ENCODE results near the gene IL25. TPM values are rescaled to one million over a fixed set of nuclear protein-coding genes. Genes with fewer than 3 reads are reported as not detected.

IL25 gene
- total and polyA plus RNA-seq, 4 donors = not detected

GRCh38 chr14:23345987-23346692 is 26.5 kb upstream of the IL25 start:
- Histone ChIP-seq H3K4me1 (ENCODE audit: control insufficient read depth in 5 of 5, insufficient read depth in 5 of 5, low read length in 5 of 5) (no peaks in the 10 kb centered on the region), H3K9me3 (ENCODE audit: control insufficient read depth in 4 of 4, insufficient read depth in 3 of 4, low read length in 3 of 4) (no peaks in the 10 kb centered on the region), H3K9ac (ENCODE audit: insufficient read depth in 1 of 2, low read length in 2 of 2) (no peak overlapping the region), H3K36me3 (ENCODE audit: control insufficient read depth in 4 of 4, insufficient read depth in 4 of 4, low read length in 4 of 4) (peaks cover 0 to 2% (median under 1%) of the 10 kb centered on the region in 4 donors), H3K27ac (ENCODE audit: low read depth in 1 of 2, low read length in 1 of 2) (no peak overlapping the region), H3K27me3 (ENCODE audit: control insufficient read depth in 3 of 3, insufficient read depth in 3 of 3, low read length in 2 of 3) (no peaks in the 10 kb centered on the region), H3K4me3 (no peak overlapping the region)
- no peak for TF ChIP-seq CTCF (IDR thresholded peaks at IDR 0.05; ENCODE audit: control extremely low read depth, extremely low read depth)
- no peak for DNase-seq
- no peak for ATAC-seq (ENCODE audit: insufficient read depth, low FRiP score)
- 86 to 90% methylated on average over 13 of the region's 13 CpGs for WGBS, 2 donors

GRCh38 chr14:23346693-23347405 is 25.8 kb upstream of the IL25 start:
- Histone ChIP-seq H3K27ac (ENCODE audit: low read depth in 1 of 2, low read length in 1 of 2) (no peak overlapping the region), H3K9me3 (ENCODE audit: control insufficient read depth in 4 of 4, insufficient read depth in 3 of 4, low read length in 3 of 4) (no peaks in the 10 kb centered on the region), H3K9ac (ENCODE audit: insufficient read depth in 1 of 2, low read length in 2 of 2) (no peak overlapping the region), H3K36me3 (ENCODE audit: control insufficient read depth in 4 of 4, insufficient read depth in 4 of 4, low read length in 4 of 4) (peaks cover 0 to 4% (median under 1%) of the 10 kb centered on the region in 4 donors), H3K4me3 (no peak overlapping the region), H3K27me3 (ENCODE audit: control insufficient read depth in 3 of 3, insufficient read depth in 3 of 3, low read length in 2 of 3) (no peaks in the 10 kb centered on the region), H3K4me1 (ENCODE audit: control insufficient read depth in 5 of 5, insufficient read depth in 5 of 5, low read length in 5 of 5) (peaks cover 0 to 5% (median 3%) of the 10 kb centered on the region in 5 donors)
- 89 to 93% methylated on average over 25 to 27 of the region's 27 CpGs for WGBS, 2 donors
- ATAC-seq (ENCODE audit: insufficient read depth, low FRiP score) (no peak), DNase-seq (no peak)
- TF ChIP-seq CTCF (IDR thresholded peaks at IDR 0.05; ENCODE audit: control extremely low read depth, extremely low read depth) = no peak

GRCh38 chr14:23347406-23348296 is 25.0 kb upstream of the IL25 start:
- Histone ChIP-seq H3K36me3 (ENCODE audit: control insufficient read depth in 4 of 4, insufficient read depth in 4 of 4, low read length in 4 of 4) (peaks cover 0 to 4% (median under 1%) of the 10 kb centered on the region in 4 donors), H3K4me1 (ENCODE audit: control insufficient read depth in 5 of 5, insufficient read depth in 5 of 5, low read length in 5 of 5) (peaks cover 0 to 10% (median 6%) of the 10 kb centered on the region in 5 donors), H3K4me3 (no peak overlapping the region), H3K9me3 (ENCODE audit: control insufficient read depth in 4 of 4, insufficient read depth in 3 of 4, low read length in 3 of 4) (no peaks in the 10 kb centered on the region), H3K9ac (ENCODE audit: insufficient read depth in 1 of 2, low read length in 2 of 2) (no peak overlapping the region), H3K27me3 (ENCODE audit: control insufficient read depth in 3 of 3, insufficient read depth in 3 of 3, low read length in 2 of 3) (no peaks in the 10 kb centered on the region), H3K27ac (ENCODE audit: low read depth in 1 of 2, low read length in 1 of 2) (no peak overlapping the region)
- TF ChIP-seq CTCF (IDR thresholded peaks at IDR 0.05; ENCODE audit: control extremely low read depth, extremely low read depth) = no peak
- ATAC-seq (ENCODE audit: insufficient read depth, low FRiP score) (no peak), DNase-seq (no peak)
- WGBS, 2 donors = 95 to 97% methylated on average over 19 of the region's 19 CpGs
